Vagina (tissue), 2 donors: ENCODE results near the gene TNFRSF19.

ENCODE experiments used
- CTCF ChIP-seq, 3 experiments: fragments of 450-650 bp in 2 of 3; fragments of 200-600 bp in 1 of 3; sonication (generic) in 1 of 3; IDR thresholded peaks; one replicate each; pipeline ENCODE4 v1.5.1; 2017 to 2019; ENCODE audit warnings: antibody characterized with exemption in 3 of 3, mild to moderate bottlenecking in 2 of 3, moderate library complexity in 2 of 3
- POLR2A ChIP-seq, 2 donors: fragments of 450-650 bp; IDR thresholded peaks; one replicate each; pipeline ENCODE4 v1.6.1; 2017; ENCODE audit warnings: antibody characterized with exemption in 2 of 2, mild to moderate bottlenecking in 2 of 2, moderate library complexity in 2 of 2
- POLR2AphosphoS5 ChIP-seq, 2 donors: sonication (generic); formaldehyde crosslinking; IDR thresholded peaks; one replicate each; pipeline ENCODE4 v1.9.0; 2017; ENCODE audit warnings: antibody characterized with exemption in 2 of 2, mild to moderate bottlenecking in 2 of 2, low read depth in 1 of 2; ENCODE audit not compliant: insufficient read depth in 1 of 2

- TF ChIP-seq POLR2A (IDR thresholded peaks at IDR 0.05) (no peak), CTCF (IDR thresholded peaks at IDR 0.05) (no peak), POLR2AphosphoS5 (IDR thresholded peaks at IDR 0.05; ENCODE audit: insufficient read depth in 1 of 2, low read depth in 1 of 2) (no peak)
These were observed 6.9 kb upstream of the TNFRSF19 start for GRCh38 chr13:23563085-23563845.
